Prostate gland (tissue), 2 donors: ENCODE measurements around the gene SAYSD1. TPM values are rescaled to one million over a fixed set of nuclear protein-coding genes. Genes with fewer than 3 reads are reported as not detected.

Experiments
- DNase-seq: peaks from one replicate; pipeline ENCODE4 v3.0.0-alpha.2; 2019; ENCODE audit warnings: low spot score
- H3K27ac ChIP-seq, 2 donors: fragments of 200-600 bp; sonication (generic); 2 replicates each; pipeline ENCODE4 v1.5.1; 2017 to 2019
- H3K27me3 ChIP-seq: fragments of 200-600 bp; sonication (generic); replicated peaks from 2 replicates; pipeline ENCODE4 v1.5.1; 2019; ENCODE audit not compliant: insufficient read depth
- H3K36me3 ChIP-seq, 2 donors: fragments of 200-600 bp; sonication (generic); 1 replicate in 1 of 2; 2 replicates in 1 of 2; pipeline versions ENCODE4 v1.5.1 to v1.8.1; 2017 to 2019
- H3K4me1 ChIP-seq: fragments of 200-600 bp; sonication (generic); replicated peaks from 2 replicates; pipeline ENCODE4 v1.5.1; 2019
- H3K4me3 ChIP-seq, 2 donors: fragments of 200-600 bp; sonication (generic); 2 replicates each; pipeline ENCODE4 v1.5.1; 2017 to 2019
- H3K9me3 ChIP-seq: fragments of 200-600 bp; sonication (generic); 2 replicates; pipeline ENCODE4 v1.5.1; 2017
- CTCF ChIP-seq, 4 experiments: fragments of 200-600 bp in 2 of 4; fragments of 450-650 bp in 2 of 4; sonication (generic) in 2 of 4; IDR thresholded peaks; 1 replicate in 3 of 4; 2 replicates in 1 of 4; pipeline ENCODE4 v1.5.1; 2016 to 2019; ENCODE audit warnings: antibody characterized with exemption in 4 of 4, mild to moderate bottlenecking in 2 of 4, moderate library complexity in 2 of 4
- POLR2A ChIP-seq: fragments of 450-650 bp; IDR thresholded peaks from one replicate; pipeline ENCODE4 v1.6.1; 2016; ENCODE audit warnings: antibody characterized with exemption, mild to moderate bottlenecking
- POLR2AphosphoS5 ChIP-seq: sonication (generic); formaldehyde crosslinking; IDR thresholded peaks from one replicate; pipeline ENCODE4 v1.6.1; 2017; ENCODE audit warnings: antibody characterized with exemption
- WGBS: methylation state at CpG from one replicate; pipeline ENCODE4 v1.1.5; 2018; 5-methylcytosine and 5-hydroxymethylcytosine counted together
- intact Hi-C: fragments of 100-400 bp; cut with DNase I; formaldehyde crosslinking; loops from one replicate; pipeline ENCODE4 v1.14.2; 2022
- total RNA-seq, 2 donors: library from RNA; depleted of rRNA; stranded (reverse); fragments of >200 nt; gene quantifications; one replicate each; pipeline ENCODE4 v1.1.0, GENCODE V29; 2016

SAYSD1 gene
- total RNA-seq, 2 donors from 2014 or later = 23.8 to 25.4 TPM

GRCh38 chr6:39073471-39074355, 41.3 kb downstream of the SAYSD1 start:
- Histone ChIP-seq H3K27ac (no peak overlapping the region), H3K4me1 (no peaks in the 10 kb centered on the region), H3K4me3 (no peak overlapping the region), H3K36me3 (no peaks in the 10 kb centered on the region), H3K27me3 (no peaks in the 10 kb centered on the region), H3K9me3 (no peaks in the 10 kb centered on the region)
- WGBS = 82% methylated on average over 17 of the region's 17 CpGs
- TF ChIP-seq CTCF (IDR thresholded peaks at IDR 0.05) (no peak), POLR2A (no peak), POLR2AphosphoS5 (no peak)
- intact Hi-C loops = no loop called here
- no peak for DNase-seq

- Histone ChIP-seq H3K27me3 (no peaks in the 10 kb centered on the region), H3K9me3 (no peaks in the 10 kb centered on the region), H3K27ac (no peak overlapping the region), H3K4me1 (no peaks in the 10 kb centered on the region), H3K36me3 (no peaks in the 10 kb centered on the region), H3K4me3 (no peak overlapping the region)
- 94% methylated on average over 9 of the region's 9 CpGs for WGBS
- DNase-seq = no peak
- no peak for TF ChIP-seq CTCF (IDR thresholded peaks at IDR 0.05)
- intact Hi-C loops = no loop called here
These were observed 42.2 kb downstream of the SAYSD1 start for GRCh38 chr6:39072830-39073229.

DNA sequence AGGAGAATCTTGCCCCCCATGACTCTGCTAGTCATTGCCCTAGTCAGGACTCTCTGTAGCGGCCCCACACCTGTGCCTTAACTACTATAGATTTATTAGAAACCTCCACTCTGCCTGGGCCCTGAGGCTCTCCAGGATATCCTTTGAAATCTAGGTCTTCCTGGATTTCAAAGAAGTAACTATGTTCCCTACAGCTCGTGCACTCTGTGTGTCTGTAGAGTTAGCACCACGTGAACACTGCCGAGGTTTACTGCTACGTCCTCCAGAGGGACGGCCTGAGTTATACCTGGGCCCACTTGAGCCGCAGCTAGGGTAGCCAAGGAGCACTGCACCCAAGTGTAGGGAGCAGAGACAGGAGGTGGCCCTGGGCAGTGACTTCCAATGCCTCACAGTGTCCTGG, 46.6 kb downstream of the SAYSD1 start:
- TF ChIP-seq CTCF (IDR thresholded peaks at IDR 0.05) = no peak
- TF ChIP-seq POLR2A = no peak
- TF ChIP-seq POLR2AphosphoS5 = no peak
- intact Hi-C loops = no loop called here
- H3K9me3 ChIP-seq = no peaks in the 10 kb centered on the region
- no peak for DNase-seq
- WGBS = 74% methylated on average over 7 of the region's 7 CpGs
- H3K36me3 ChIP-seq = no peaks in the 10 kb centered on the region
- H3K27ac ChIP-seq = no peak overlapping the region
- H3K4me1 ChIP-seq = no peaks in the 10 kb centered on the region
- H3K4me3 ChIP-seq = no peak overlapping the region
- H3K27me3 ChIP-seq = no peaks in the 10 kb centered on the region

- Histone ChIP-seq H3K9me3 (no peaks in the 10 kb centered on the region), H3K27ac (no peak overlapping the region), H3K36me3 (no peaks in the 10 kb centered on the region), H3K4me3 (no peak overlapping the region), H3K27me3 (no peaks in the 10 kb centered on the region), H3K4me1 (no peaks in the 10 kb centered on the region)
- 85% methylated on average over 8 of the region's 8 CpGs for WGBS
- intact Hi-C loops = no loop called here
- DNase-seq = no peak
- TF ChIP-seq POLR2A = no peak
- no peak for TF ChIP-seq POLR2AphosphoS5
- TF ChIP-seq CTCF (IDR thresholded peaks at IDR 0.05) = no peak
These were observed 49.4 kb downstream of the SAYSD1 start for GRCh38 chr6:39065561-39065960.

DNA sequence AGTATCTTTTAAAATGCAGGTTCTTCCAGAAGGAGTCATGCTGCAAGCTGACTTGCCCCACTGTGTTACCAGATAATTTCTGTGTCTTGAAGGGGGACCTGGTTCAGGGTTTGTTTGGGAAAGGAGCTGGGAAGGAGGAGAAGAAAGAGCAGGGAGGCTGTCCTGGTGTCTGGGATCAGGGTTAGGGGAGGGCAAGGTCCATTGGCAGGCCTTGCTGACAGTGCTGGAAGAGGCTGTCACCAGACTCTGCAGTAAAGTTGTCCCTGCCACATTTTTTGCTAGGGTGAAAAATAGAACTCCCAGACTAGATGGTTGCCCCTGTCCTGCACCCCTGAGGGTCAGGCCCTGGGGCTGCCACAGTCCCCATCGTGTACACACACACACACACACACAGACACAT, 51.5 kb downstream of the SAYSD1 start:
- TF ChIP-seq POLR2A (no peak), CTCF (IDR thresholded peaks at IDR 0.05) (no peak), POLR2AphosphoS5 (no peak)
- Histone ChIP-seq H3K4me3 (no peak overlapping the region), H3K4me1 (peaks cover 3% of the 10 kb centered on the region), H3K36me3 (no peaks in the 10 kb centered on the region), H3K9me3 (no peaks in the 10 kb centered on the region), H3K27me3 (no peaks in the 10 kb centered on the region), H3K27ac (no peak overlapping the region)
- no peak for DNase-seq
- intact Hi-C loops = no loop called here
- 67% methylated on average over 1 of the region's 1 CpG for WGBS
